H9 (cell line): ENCODE measurements around the gene LMTK2. TPM values are rescaled to one million over a fixed set of nuclear protein-coding genes. Genes with fewer than 3 reads are reported as not detected.

ENCODE experiments used
- DNase-seq: peaks from one replicate; pipeline ENCODE4 v3.0.0-alpha.2; 2017
- H2AFZ ChIP-seq: one replicate; pipeline ENCODE4 v1.6.1; 2013; ENCODE audit warnings: mild to moderate bottlenecking, low read length, control low read depth, moderate library complexity
- H2AK5ac ChIP-seq: 2 replicates; pipeline ENCODE4 v1.6.1; 2013; ENCODE audit warnings: low read length, control low read depth, mixed read lengths; ENCODE audit not compliant: insufficient read length
- H2BK120ac ChIP-seq: one replicate; pipeline ENCODE4 v1.6.1; 2013; ENCODE audit warnings: low read depth, mild to moderate bottlenecking, low read length, control low read depth, inconsistent platforms; ENCODE audit not compliant: poor library complexity, severe bottlenecking
- H2BK12ac ChIP-seq: 2 replicates; pipeline ENCODE4 v1.6.1; 2013; ENCODE audit warnings: low read length, control low read depth, mixed read lengths, low read depth; ENCODE audit not compliant: insufficient read length
- H2BK15ac ChIP-seq: 2 replicates; pipeline ENCODE4 v1.6.1; 2013; ENCODE audit warnings: low read depth, low read length, control low read depth
- H2BK20ac ChIP-seq: one replicate; pipeline ENCODE4 v1.6.1; 2013; ENCODE audit warnings: low read depth, mild to moderate bottlenecking, low read length, control low read depth, inconsistent platforms; ENCODE audit not compliant: poor library complexity, severe bottlenecking
- H2BK5ac ChIP-seq: 2 replicates; pipeline ENCODE4 v1.6.1; 2013; ENCODE audit warnings: low read length, control low read depth, mixed read lengths; ENCODE audit not compliant: insufficient read length
- H3K14ac ChIP-seq: 2 replicates; pipeline ENCODE4 v1.6.1; 2013; ENCODE audit warnings: low read length, control low read depth; ENCODE audit not compliant: insufficient read depth
- H3K18ac ChIP-seq: 2 replicates; pipeline ENCODE4 v1.6.1; 2013; ENCODE audit warnings: low read depth, mild to moderate bottlenecking, mixed read lengths, low read length, control low read depth; ENCODE audit not compliant: insufficient read length
- H3K23ac ChIP-seq: 2 replicates; pipeline ENCODE4 v1.6.1; 2013; ENCODE audit warnings: low read length, control low read depth, mixed read lengths, low read depth; ENCODE audit not compliant: insufficient read length
- H3K23me2 ChIP-seq: 2 replicates; pipeline ENCODE4 v1.6.1; 2013; ENCODE audit warnings: low read depth, mild to moderate bottlenecking, mixed read lengths, low read length, control low read depth; ENCODE audit not compliant: insufficient read length, poor library complexity, severe bottlenecking
- H3K27ac ChIP-seq: 2 replicates; pipeline ENCODE4 v1.5.1; 2013; ENCODE audit warnings: low read length, control low read depth, mixed read lengths, low read depth; ENCODE audit not compliant: insufficient read length
- H3K27me3 ChIP-seq: 2 replicates; pipeline ENCODE4 v1.6.1; 2013; ENCODE audit warnings: low read length, control low read depth, inconsistent platforms; ENCODE audit not compliant: insufficient read depth
- H3K4ac ChIP-seq: 2 replicates; pipeline ENCODE4 v1.6.1; 2013; ENCODE audit warnings: low read depth, mild to moderate bottlenecking, control low read depth, inconsistent platforms, low read length, moderate library complexity
- H3K4me1 ChIP-seq: 2 replicates; pipeline ENCODE4 v1.6.1; 2013; ENCODE audit warnings: low read length, control low read depth, inconsistent platforms; ENCODE audit not compliant: insufficient read depth
- H3K4me2 ChIP-seq: 2 replicates; pipeline ENCODE4 v1.6.1; 2013; ENCODE audit warnings: low read length, control low read depth, mixed read lengths; ENCODE audit not compliant: insufficient read length, insufficient read depth
- H3K56ac ChIP-seq: 2 replicates; pipeline ENCODE4 v1.6.1; 2013; ENCODE audit warnings: low read depth, mild to moderate bottlenecking, mixed read lengths, low read length, control low read depth; ENCODE audit not compliant: insufficient read length
- H3K79me1 ChIP-seq: 2 replicates; pipeline ENCODE4 v1.6.1; 2013; ENCODE audit warnings: low read depth, mild to moderate bottlenecking, moderate library complexity, low read length, control low read depth, inconsistent platforms; ENCODE audit not compliant: insufficient read depth, poor library complexity, severe bottlenecking
- H3K79me2 ChIP-seq: 2 replicates; pipeline ENCODE4 v1.6.1; 2013; ENCODE audit warnings: low read length, control low read depth, inconsistent platforms; ENCODE audit not compliant: insufficient read depth
- H3K9ac ChIP-seq: 2 replicates; pipeline ENCODE4 v1.6.1; 2013; ENCODE audit warnings: low read length, control low read depth, mixed read lengths; ENCODE audit not compliant: insufficient read length; ENCODE audit errors: extremely low read depth
- H3K9me3 ChIP-seq: one replicate; pipeline ENCODE4 v1.6.1; 2013; ENCODE audit warnings: low read depth, low read length, inconsistent platforms; ENCODE audit not compliant: control insufficient read depth
- H3T11ph ChIP-seq: one replicate; pipeline ENCODE4 v1.6.1; 2013; ENCODE audit warnings: mild to moderate bottlenecking, low read length, control low read depth, inconsistent platforms
- H4K20me1 ChIP-seq: one replicate; pipeline ENCODE4 v1.6.1; 2013; ENCODE audit not compliant: control insufficient read depth, insufficient read length, insufficient read depth
- H4K5ac ChIP-seq: 2 replicates; pipeline ENCODE4 v1.6.1; 2013; ENCODE audit warnings: low read depth, mild to moderate bottlenecking, mixed read lengths, low read length, control low read depth; ENCODE audit not compliant: insufficient read length
- H4K8ac ChIP-seq: replicated peaks from 2 replicates; pipeline ENCODE4 v1.6.1; 2013; ENCODE audit warnings: low read length, control low read depth, mixed read lengths, low read depth; ENCODE audit not compliant: insufficient read length
- H4K91ac ChIP-seq: 2 replicates; pipeline ENCODE4 v1.6.1; 2013; ENCODE audit warnings: low read depth, mild to moderate bottlenecking, moderate library complexity, mixed read lengths, low read length, control low read depth; ENCODE audit not compliant: insufficient read length
- H3K27ac Mint-ChIP-seq, 3 experiments: 2 replicates in 2 of 3; 3 replicates in 1 of 3; pipeline ENCODE4 v1.8.0; 2020 to 2021; ENCODE audit warnings: mixed read lengths in 3 of 3, mild to moderate bottlenecking in 1 of 3, moderate library complexity in 1 of 3
- H3K27me3 Mint-ChIP-seq: 2 replicates; pipeline ENCODE4 v1.8.0; 2021; ENCODE audit warnings: low read depth, mild to moderate bottlenecking, moderate library complexity, mixed read lengths
- H3K36me3 Mint-ChIP-seq, 3 experiments: 2 replicates in 2 of 3; 3 replicates in 1 of 3; pipeline ENCODE4 v1.8.0; 2020 to 2021; ENCODE audit warnings: low read depth in 3 of 3, mixed read lengths in 3 of 3; ENCODE audit not compliant: insufficient read depth in 1 of 3
- H3K4me1 Mint-ChIP-seq, 2 experiments: 2 replicates each; pipeline ENCODE4 v1.8.0; 2020; ENCODE audit warnings: mixed read lengths in 2 of 2
- H3K4me3 Mint-ChIP-seq, 2 experiments: 2 replicates in 1 of 2; 3 replicates in 1 of 2; pipeline ENCODE4 v1.8.0; 2020 to 2021; ENCODE audit warnings: mild to moderate bottlenecking in 2 of 2, mixed read lengths in 2 of 2, moderate library complexity in 1 of 2
- H3K9me3 Mint-ChIP-seq, 2 experiments: 2 replicates in 1 of 2; 3 replicates in 1 of 2; pipeline ENCODE4 v1.8.0; 2020; ENCODE audit warnings: mild to moderate bottlenecking in 2 of 2, mixed read lengths in 2 of 2, moderate library complexity in 1 of 2
- WGBS: extraction: QIAGEN DNeasy Blood & Tissue Kit; methylation state at CpG from one replicate; pipeline ENCODE4 v1.1.7; 2013; ENCODE audit warnings: missing lambda C conversion rate, low lambda C conversion rate, mixed read lengths; ENCODE audit not compliant: insufficient read length; ENCODE audit errors: extremely low coverage; 5-methylcytosine and 5-hydroxymethylcytosine counted together
- total RNA-seq: library from RNA; stranded (reverse); gene quantifications from 2 replicates; pipeline ENCODE4 v1.2.1, GENCODE V29; 2021
- TF ChIP-seq, protein P1 (sequence below): fragments of 200-600 bp; sonication (generic); conservative IDR thresholded peaks from 3 replicates; pipeline ENCODE4 v1.8.0; 2021; ENCODE audit warnings: antibody characterized with exemption, mild to moderate bottlenecking

LMTK2 gene
- total RNA-seq, 1 experiment from 2014 or later, result 24.9 TPM

DNA sequence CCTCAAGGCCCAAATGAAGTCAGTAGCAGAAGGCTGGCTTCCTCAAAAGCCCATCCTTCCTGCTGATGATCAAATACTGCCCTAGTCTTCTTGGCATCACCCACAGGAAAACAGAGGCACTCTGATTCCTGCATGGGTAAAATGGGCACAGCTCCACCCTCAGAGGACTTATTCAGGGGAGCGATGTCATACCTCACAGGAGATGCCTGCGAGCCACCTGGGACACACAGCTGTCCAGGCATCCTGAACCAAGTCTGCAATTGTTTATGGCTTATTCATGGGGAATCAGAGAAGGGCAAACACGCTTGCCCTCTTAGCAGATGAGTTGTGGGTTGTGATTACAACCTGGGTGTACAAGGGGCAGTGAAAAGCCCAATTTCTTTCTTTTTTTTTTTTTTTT is 22.0 kb upstream of the LMTK2 start:
- Histone ChIP-seq H3K27ac (no peak overlapping the region), H2BK20ac (no peak overlapping the region), H3K4ac (no peak overlapping the region), H2AFZ (no peak overlapping the region), H3K79me2 (no peaks in the 10 kb centered on the region), H3K4me1 (no peaks in the 10 kb centered on the region), H3T11ph (no peak overlapping the region), H3K23me2 (no peaks in the 10 kb centered on the region), H3K4me2 (no peak overlapping the region), H2AK5ac (no peak overlapping the region), H3K56ac (no peak overlapping the region), H2BK120ac (no peak overlapping the region), H3K23ac (no peak overlapping the region), H3K9ac (no peak overlapping the region), H4K91ac (no peak overlapping the region), H2BK15ac (no peak overlapping the region), H3K9me3 (no peaks in the 10 kb centered on the region), H4K8ac (no peak overlapping the region), H2BK5ac (no peak overlapping the region), H3K27me3 (no peaks in the 10 kb centered on the region), H4K20me1 (no peaks in the 10 kb centered on the region), H3K14ac (no peak overlapping the region), H3K18ac (no peak overlapping the region), H4K5ac (no peak overlapping the region), H3K79me1 (no peaks in the 10 kb centered on the region), H2BK12ac (no peak overlapping the region)
- no peak overlapping the region for H3K27ac Mint-ChIP-seq
- H3K36me3 Mint-ChIP-seq, result no peaks in the 10 kb centered on the region
- no peak for DNase-seq
- TF ChIP-seq, protein P1, sequence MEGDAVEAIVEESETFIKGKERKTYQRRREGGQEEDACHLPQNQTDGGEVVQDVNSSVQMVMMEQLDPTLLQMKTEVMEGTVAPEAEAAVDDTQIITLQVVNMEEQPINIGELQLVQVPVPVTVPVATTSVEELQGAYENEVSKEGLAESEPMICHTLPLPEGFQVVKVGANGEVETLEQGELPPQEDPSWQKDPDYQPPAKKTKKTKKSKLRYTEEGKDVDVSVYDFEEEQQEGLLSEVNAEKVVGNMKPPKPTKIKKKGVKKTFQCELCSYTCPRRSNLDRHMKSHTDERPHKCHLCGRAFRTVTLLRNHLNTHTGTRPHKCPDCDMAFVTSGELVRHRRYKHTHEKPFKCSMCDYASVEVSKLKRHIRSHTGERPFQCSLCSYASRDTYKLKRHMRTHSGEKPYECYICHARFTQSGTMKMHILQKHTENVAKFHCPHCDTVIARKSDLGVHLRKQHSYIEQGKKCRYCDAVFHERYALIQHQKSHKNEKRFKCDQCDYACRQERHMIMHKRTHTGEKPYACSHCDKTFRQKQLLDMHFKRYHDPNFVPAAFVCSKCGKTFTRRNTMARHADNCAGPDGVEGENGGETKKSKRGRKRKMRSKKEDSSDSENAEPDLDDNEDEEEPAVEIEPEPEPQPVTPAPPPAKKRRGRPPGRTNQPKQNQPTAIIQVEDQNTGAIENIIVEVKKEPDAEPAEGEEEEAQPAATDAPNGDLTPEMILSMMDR, result no peak
- peaks cover 10 to 13% of the 10 kb centered on the region in 2 experiments for H3K4me1 Mint-ChIP-seq
- H3K27me3 Mint-ChIP-seq, result no peaks in the 10 kb centered on the region; the same call in 1 of the 2 replicates
- WGBS, result no CpG with 5 or more reads among the region's 3 CpGs
- H3K4me3 Mint-ChIP-seq, result no peak overlapping the region
- no peaks in the 10 kb centered on the region for H3K9me3 Mint-ChIP-seq
